T-helper 17 cell (primary cell): Measurements from ENCODE around the gene SKA2. TPM values are rescaled to one million over a fixed set of nuclear protein-coding genes. Genes with fewer than 3 reads are reported as not detected.
"Not testable (repeated sequence)": the region's sequence is repeated elsewhere in the genome, so short reads cannot be mapped to it uniquely, and the experiment has no call there.

Source experiments
- ATAC-seq: fragments of 150-1000 bp; cut with Tn5 transposase; 2 replicates; pipeline ENCODE4 v1.10.0; 2021; ENCODE audit warnings: mild to moderate bottlenecking, moderate library complexity
- DNase-seq, 3 donors: peaks; one replicate each; pipeline versions ENCODE4 v3.0.0 to v3.0.0-alpha.2; 2020 to 2021
- H3K9me3 ChIP-seq: one replicate; pipeline ENCODE4 v1.7.0; 2013; ENCODE audit warnings: low read length, mild to moderate bottlenecking; ENCODE audit not compliant: control insufficient read depth, poor library complexity, severe bottlenecking
- H3K27ac Mint-ChIP-seq: one replicate; pipeline ENCODE4 v1.8.0; 2022; ENCODE audit warnings: mild to moderate bottlenecking, moderate library complexity, mixed read lengths
- H3K27me3 Mint-ChIP-seq: one replicate; pipeline ENCODE4 v1.8.0; 2022; ENCODE audit warnings: mixed read lengths
- H3K36me3 Mint-ChIP-seq: one replicate; pipeline ENCODE4 v1.8.0; 2022; ENCODE audit warnings: low read depth, mixed read lengths
- H3K4me1 Mint-ChIP-seq: one replicate; pipeline ENCODE4 v1.8.0; 2022; ENCODE audit warnings: mild to moderate bottlenecking, mixed read lengths
- H3K4me3 Mint-ChIP-seq: one replicate; pipeline ENCODE4 v1.8.0; 2022; ENCODE audit warnings: mild to moderate bottlenecking, moderate library complexity, mixed read lengths
- total RNA-seq, 4 donors: library from RNA in 2 of 4; stranded (reverse) in 2 of 4; gene quantifications; one replicate each; pipeline ENCODE4 v1.2.3 and lab custom pipeline; 2022 to 2026

SKA2 gene
- total RNA-seq, 2 donors from 2014 or later, result 15.4 to 16.5 TPM

DNA sequence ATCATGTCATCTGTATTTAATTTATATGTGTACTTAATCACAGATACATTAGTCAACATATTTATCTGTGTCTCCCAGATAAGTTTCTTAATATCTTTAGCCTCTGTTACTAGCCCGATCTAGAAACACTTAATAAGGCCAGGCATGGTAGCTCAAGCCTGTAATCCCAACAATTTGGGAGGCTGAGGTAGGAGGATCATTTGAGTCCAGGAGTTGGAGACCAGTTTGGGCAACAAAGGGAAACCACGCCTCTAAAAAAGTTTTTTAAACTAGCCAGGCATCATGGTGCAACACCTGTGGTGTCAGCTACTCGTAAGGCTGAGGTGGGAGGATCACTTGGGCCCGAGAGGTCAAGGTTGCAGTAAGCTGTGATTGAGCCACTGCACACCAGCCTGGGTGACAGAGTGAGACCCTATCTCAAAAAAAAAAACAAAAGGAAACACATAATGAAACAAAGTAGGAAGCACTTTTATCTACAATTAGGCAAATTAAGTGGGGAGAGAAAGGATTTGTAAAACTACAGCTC is 9.4 kb downstream of the SKA2 start:
- no peaks in the 10 kb centered on the region for H3K9me3 ChIP-seq
- H3K4me3 Mint-ChIP-seq, result no peak overlapping the region
- DNase-seq, result no peak
- peaks cover 6% of the 10 kb centered on the region for H3K4me1 Mint-ChIP-seq
- no peaks in the 10 kb centered on the region for H3K27me3 Mint-ChIP-seq
- no peak for ATAC-seq
- no peaks in the 10 kb centered on the region for H3K36me3 Mint-ChIP-seq
- H3K27ac Mint-ChIP-seq, result no peak overlapping the region

DNA sequence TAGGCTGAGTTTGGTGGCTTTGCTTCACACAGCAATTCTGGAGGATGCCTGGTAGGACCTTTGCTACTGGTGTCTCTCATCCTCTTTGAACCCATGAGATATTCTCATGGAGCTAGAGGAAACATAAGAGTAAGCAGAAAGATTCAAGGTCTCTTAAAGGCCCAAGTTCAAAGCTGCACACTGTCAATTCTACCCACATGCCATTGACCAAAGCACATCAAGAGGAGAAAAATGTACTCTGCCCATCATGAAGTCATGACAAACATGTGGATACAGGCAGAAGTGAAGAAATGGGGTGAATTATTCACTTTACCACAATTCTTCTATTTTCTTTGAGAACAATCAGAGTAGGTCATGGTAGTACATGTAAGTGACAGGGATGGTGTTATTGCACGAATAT is 13.1 kb downstream of the SKA2 start:
- no peak overlapping the region for H3K27ac Mint-ChIP-seq
- no peaks in the 10 kb centered on the region for H3K36me3 Mint-ChIP-seq
- DNase-seq (no peak), ATAC-seq (no peak)
- no peaks in the 10 kb centered on the region for H3K9me3 ChIP-seq
- no peaks in the 10 kb centered on the region for H3K27me3 Mint-ChIP-seq
- H3K4me1 Mint-ChIP-seq, result peaks cover 2% of the 10 kb centered on the region
- no peak overlapping the region for H3K4me3 Mint-ChIP-seq

DNA sequence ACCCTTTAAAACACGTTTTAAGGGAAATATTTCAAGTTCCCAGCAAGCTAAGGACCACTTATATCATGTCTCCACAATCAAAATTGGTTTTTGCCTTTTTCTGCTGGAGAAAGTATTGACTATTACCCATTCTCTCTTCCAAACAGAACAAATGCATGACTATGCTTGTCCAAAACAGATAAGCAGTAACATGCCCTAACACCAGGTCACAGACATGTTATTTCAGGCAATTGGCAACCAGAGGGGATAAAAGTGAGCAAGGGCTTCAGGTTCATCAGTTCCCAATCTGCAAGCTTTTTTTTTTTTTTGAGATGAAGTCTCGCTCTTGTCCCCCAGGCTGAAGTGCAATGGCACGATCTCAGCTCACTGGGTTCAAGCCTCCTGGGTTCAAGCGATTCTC is 15.0 kb downstream of the SKA2 start:
- no peaks in the 10 kb centered on the region for H3K9me3 ChIP-seq
- DNase-seq (no peak), ATAC-seq (no peak)
- Mint-ChIP-seq H3K4me1 (peaks cover 2% of the 10 kb centered on the region), H3K27me3 (no peaks in the 10 kb centered on the region), H3K36me3 (no peaks in the 10 kb centered on the region), H3K4me3 (no peak overlapping the region), H3K27ac (no peak overlapping the region)

DNA sequence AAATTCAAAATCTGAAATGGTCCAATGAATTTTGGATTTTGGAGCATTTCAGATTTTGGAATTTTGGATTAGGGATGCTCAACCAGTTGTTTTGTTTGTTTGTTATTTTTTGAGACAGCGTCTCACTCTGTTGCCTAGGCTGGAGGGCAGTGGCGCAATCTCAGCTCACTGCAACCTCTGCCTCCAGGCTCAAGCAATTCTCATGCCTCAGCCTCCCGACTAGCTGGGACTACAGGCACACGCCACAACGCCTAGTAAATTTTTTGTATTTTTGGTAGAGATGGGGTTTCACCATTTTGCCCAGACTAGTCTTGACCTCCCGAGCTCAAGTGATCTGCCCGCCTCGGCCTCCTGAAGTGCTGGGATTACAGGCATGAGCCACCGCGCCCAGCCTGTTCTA is 16.6 kb downstream of the SKA2 start:
- H3K9me3 ChIP-seq, H3K4me1 Mint-ChIP-seq, H3K27me3 Mint-ChIP-seq, H3K4me3 Mint-ChIP-seq, ATAC-seq, H3K27ac Mint-ChIP-seq, DNase-seq, H3K36me3 Mint-ChIP-seq: not testable (repeated sequence)

DNA sequence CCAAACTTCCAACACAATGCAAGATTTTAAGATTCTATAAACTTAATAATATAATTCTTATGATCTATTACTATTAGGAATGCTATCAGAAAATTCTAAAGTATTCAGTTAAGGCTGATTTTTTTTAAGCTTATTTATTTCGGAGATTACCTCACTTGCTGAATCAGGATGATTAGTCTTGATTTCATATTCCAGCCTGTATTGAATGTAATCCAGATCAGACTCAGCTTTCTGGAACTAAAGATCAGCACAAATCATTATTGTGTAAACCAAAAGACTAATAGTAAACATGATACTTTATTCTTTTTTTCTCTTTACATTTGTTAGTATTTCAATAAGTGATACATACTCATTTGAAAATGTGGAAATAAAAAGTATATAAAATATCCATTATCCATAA is 23.9 kb downstream of the SKA2 start:
- H3K27me3 Mint-ChIP-seq, result no peaks in the 10 kb centered on the region
- H3K4me3 Mint-ChIP-seq, result no peak overlapping the region

DNA sequence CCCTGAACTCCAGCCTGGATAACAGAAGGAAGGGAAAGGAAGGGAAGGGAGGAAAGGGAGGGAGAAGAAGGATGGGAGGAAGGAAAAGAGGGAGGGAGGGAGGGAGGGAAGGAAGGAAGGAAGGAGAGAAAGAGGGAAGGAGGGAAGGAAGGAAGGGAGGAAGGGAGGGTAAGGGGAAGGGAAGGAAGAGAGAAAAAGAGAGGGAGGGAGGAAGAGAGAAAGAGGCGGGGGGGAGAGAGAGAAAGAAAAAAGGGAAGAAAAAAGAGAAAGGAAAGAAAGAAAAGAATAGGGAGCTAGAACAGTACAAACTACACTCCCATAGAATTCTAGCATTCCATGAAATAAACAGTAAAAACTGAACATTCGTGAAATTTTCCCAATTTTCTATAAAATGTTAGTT is 25.2 kb downstream of the SKA2 start:
- H3K4me1 Mint-ChIP-seq, result peaks cover 7% of the 10 kb centered on the region
- no peak for ATAC-seq
- H3K9me3 ChIP-seq, result no peaks in the 10 kb centered on the region
- peaks cover 2% of the 10 kb centered on the region for H3K36me3 Mint-ChIP-seq
- no peaks in the 10 kb centered on the region for H3K27me3 Mint-ChIP-seq
- no peak overlapping the region for H3K27ac Mint-ChIP-seq
- no peak overlapping the region for H3K4me3 Mint-ChIP-seq
- no peak for DNase-seq

More for the DNA sequence above, 23.9 kb downstream of the SKA2 start:
- Mint-ChIP-seq H3K4me1 (peaks cover 7% of the 10 kb centered on the region), H3K27ac (no peak overlapping the region), H3K36me3 (peaks cover 2% of the 10 kb centered on the region)
- H3K9me3 ChIP-seq, result no peaks in the 10 kb centered on the region
- ATAC-seq (no peak), DNase-seq (no peak)

DNA sequence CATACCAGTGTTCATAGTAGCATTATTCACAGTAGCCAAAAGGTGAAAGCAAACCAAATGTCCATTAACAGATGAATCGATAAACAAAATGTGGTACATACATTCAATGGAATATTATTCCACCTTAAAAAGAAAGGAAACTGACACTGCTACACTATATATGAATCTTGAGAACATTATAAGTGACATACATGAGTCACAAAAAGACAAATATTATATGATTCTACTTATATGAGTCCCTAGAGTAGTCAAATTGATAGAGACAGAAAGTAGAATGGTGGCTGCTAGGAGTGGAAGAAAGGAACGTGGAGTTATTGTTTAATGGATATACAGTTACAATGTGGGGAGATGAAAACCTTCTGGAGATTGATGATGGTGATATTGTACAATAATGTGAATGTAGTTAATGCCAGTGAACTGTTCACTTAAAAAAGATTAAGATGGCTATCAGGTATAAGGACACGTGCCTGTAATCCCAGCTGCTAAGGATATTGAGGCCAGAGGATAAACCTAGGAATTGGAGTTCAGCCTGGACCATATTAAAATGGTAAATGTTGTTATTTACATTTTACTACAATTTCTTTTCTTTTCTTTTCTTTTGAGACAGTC is 28.1 kb downstream of the SKA2 start:
- no peak for DNase-seq
- Mint-ChIP-seq H3K36me3 (peaks cover 2% of the 10 kb centered on the region), H3K27ac (no peak overlapping the region), H3K4me3 (no peak overlapping the region), H3K27me3 (no peaks in the 10 kb centered on the region), H3K4me1 (peaks cover 9% of the 10 kb centered on the region)
- H3K9me3 ChIP-seq, result no peaks in the 10 kb centered on the region
- ATAC-seq, result no peak

DNA sequence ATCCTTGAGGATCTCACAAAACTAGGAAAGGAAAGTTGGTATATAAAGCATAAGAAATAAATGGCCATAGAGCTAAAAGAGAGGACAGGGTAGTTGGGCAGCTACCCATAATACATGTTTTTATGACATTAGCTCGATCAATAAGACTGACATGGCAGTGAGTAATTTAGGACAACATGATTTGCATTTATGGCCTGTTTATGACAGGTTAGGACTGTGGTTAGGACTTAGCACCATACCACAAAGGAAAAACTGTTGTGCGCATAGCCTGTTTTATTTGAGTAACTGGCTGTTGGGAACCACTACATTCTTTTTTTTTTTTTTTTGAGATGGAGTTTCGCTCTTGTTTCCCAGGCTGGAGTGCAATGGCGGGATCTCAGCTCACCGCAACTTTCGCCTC is 30.3 kb downstream of the SKA2 start:
- H3K4me3 Mint-ChIP-seq, result no peak overlapping the region
- DNase-seq, result no peak
- no peak overlapping the region for H3K27ac Mint-ChIP-seq
- no peaks in the 10 kb centered on the region for H3K9me3 ChIP-seq
- peaks cover 6% of the 10 kb centered on the region for H3K4me1 Mint-ChIP-seq
- peaks cover 2% of the 10 kb centered on the region for H3K36me3 Mint-ChIP-seq
- no peaks in the 10 kb centered on the region for H3K27me3 Mint-ChIP-seq
- no peak for ATAC-seq

DNA sequence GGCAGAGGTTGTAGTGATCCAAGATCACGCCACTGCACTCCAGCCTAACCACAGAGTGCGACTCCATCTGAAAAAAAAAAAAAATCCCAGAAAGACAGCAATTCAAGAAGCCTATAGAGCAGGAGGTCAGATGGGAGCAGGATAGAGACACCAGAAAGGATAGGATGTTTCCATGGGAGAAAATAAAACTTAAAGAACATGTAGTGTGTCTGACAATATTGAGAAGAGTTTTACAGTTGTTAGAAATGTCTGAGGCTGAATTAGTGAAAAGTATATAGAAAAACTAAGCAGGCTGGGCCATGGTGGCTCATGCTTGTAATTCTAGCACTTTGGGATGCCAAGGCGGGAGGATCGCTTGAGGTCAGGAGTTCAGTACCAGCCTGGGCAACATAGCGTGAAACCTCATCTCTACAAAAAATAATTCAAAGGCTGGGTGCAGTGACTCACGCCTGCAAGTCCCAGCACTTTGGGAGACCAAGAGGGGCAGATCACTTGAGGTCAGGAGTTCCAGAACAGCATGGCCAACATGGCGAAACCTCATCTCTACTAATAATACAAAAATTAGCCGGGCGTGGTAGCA is 33.0 kb downstream of the SKA2 start:
- Mint-ChIP-seq H3K4me3 (no peak overlapping the region), H3K36me3 (peaks cover 6% of the 10 kb centered on the region)
- no peak for ATAC-seq

DNA sequence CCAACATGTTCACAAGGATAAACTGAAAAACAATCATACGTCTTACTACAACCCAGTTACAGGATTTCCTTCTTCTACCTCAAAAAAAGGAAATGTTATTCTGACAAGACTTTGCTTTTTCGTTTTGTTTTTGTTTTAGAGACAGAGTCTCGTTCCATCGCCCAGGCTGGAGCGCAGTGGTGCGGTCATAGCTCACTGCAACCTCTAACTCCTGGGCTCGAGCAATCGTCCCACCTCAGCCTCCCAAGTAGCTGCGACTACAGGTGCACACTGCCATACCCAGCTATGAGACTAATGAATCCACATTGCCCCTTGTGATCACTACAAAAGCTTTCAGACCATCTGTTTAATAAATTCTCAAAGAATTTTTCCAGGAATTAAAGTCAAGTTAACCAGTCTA is 39.5 kb downstream of the SKA2 start:
- ATAC-seq (no peak), DNase-seq (no peak)
- no peak overlapping the region for H3K27ac Mint-ChIP-seq
- H3K4me3 Mint-ChIP-seq, result no peak overlapping the region
- H3K36me3 Mint-ChIP-seq, result peaks cover 9% of the 10 kb centered on the region
- no peaks in the 10 kb centered on the region for H3K27me3 Mint-ChIP-seq
- H3K9me3 ChIP-seq, result no peaks in the 10 kb centered on the region
- peaks cover 10% of the 10 kb centered on the region for H3K4me1 Mint-ChIP-seq

More for the DNA sequence above, 33.0 kb downstream of the SKA2 start:
- no peaks in the 10 kb centered on the region for H3K27me3 Mint-ChIP-seq
- H3K27ac Mint-ChIP-seq, result no peak overlapping the region
- DNase-seq, result no peak
- H3K9me3 ChIP-seq, result no peaks in the 10 kb centered on the region
- H3K4me1 Mint-ChIP-seq, result peaks cover 10% of the 10 kb centered on the region

DNA sequence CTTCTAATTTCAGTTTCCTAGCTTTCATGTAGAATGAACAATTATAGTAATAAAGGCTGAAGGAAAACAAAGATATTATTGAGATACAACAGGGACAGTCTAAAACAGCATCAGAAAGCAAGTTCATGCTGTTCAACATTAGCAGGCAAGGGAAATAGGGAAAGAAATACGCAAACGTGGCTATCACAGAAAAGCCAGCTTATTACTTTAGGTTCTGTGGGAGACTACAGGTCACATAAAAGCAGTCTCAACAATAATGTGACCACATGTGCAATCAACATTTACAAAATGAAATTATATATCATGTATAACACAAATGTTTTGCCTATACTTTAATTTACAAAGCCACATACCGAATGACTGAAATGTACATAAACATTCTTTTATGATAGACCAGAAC is 43.4 kb downstream of the SKA2 start:
- Mint-ChIP-seq H3K27ac (no peak overlapping the region), H3K36me3 (peaks cover 4% of the 10 kb centered on the region), H3K27me3 (no peaks in the 10 kb centered on the region), H3K4me1 (peaks cover 14% of the 10 kb centered on the region), H3K4me3 (no peak overlapping the region)
- ATAC-seq (no peak), DNase-seq (no peak)
- no peaks in the 10 kb centered on the region for H3K9me3 ChIP-seq

DNA sequence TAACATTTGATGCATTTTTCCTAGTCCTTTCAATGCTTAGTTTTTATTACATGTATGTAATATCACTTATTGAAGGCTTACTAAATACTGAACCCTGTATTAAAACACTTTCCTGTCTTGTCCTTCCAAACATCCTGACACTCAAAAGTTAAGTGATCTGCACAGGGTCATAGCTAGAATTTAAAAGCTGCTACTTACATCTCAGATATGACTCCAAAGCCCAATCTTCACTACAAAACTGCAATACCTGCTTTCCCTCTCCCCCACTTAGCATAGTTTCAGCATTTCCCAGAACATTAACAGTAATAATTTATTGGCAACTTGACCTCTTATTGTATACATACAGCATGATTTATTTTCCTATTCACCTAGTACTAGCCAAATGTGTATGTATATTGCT is 44.0 kb downstream of the SKA2 start:
- no peaks in the 10 kb centered on the region for H3K9me3 ChIP-seq
- H3K36me3 Mint-ChIP-seq, result peaks cover 4% of the 10 kb centered on the region
- H3K27ac Mint-ChIP-seq, result no peak overlapping the region
- ATAC-seq (no peak), DNase-seq (no peak)
- H3K4me3 Mint-ChIP-seq, result no peak overlapping the region
- H3K27me3 Mint-ChIP-seq, result no peaks in the 10 kb centered on the region
- H3K4me1 Mint-ChIP-seq, result peaks cover 18% of the 10 kb centered on the region

DNA sequence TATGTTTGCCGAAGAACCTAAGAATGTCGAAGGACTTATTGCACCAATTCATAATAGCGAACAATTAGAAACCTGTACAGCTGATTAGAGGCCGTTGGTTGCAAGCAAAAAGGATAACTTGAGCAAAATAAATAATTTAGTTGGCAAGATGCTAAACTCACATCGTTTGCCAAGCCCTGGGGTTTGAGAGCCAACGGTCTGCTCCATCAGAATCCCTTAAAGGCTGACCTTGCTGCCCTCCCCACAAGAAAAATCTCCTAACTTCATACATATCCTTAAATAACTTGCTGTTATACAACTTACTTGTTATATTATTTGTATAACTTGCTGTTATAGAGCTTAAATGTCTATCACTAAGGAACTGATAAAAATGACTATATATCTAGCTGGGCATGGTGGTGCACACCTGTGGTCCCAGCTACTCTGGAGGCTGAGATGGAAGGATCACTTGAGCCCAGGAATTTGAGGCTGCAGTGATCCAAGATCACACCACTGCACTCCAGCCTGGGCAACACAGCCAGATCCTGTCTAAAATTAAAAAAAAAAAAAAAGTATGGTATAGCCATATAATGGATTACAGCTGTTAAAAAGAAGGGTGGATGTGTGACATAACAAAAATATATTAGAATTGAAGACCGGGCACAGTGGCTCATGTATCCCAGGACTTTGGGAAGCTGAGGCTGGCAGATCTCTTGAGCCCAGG is 46.4 kb downstream of the SKA2 start:
- H3K9me3 ChIP-seq, result no peaks in the 10 kb centered on the region
- no peaks in the 10 kb centered on the region for H3K27me3 Mint-ChIP-seq

DNA sequence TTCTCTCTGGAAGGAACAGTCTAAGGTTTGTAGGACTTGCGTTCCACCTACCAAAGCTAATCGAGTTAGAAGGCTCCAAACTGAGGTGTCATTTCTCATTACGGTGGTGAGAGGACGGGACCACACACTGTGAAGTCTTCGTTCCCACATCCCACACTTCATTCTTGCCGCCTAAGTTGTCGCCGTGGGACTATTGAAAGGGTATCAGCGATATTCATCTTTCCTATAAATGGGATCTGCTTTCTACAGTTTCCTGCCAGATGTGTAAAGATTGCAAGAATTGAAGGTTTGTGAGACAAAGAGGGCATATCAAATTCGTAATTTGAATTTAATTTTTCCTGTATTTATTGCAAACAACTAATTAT is 47.7 kb downstream of the SKA2 start:
- H3K9me3 ChIP-seq, result no peaks in the 10 kb centered on the region
- ATAC-seq (no peak), DNase-seq (no peak)
- Mint-ChIP-seq H3K36me3 (peaks cover 4% of the 10 kb centered on the region), H3K27me3 (no peaks in the 10 kb centered on the region), H3K4me1 (peaks cover 29% of the 10 kb centered on the region), H3K27ac (no peak overlapping the region), H3K4me3 (peak overlapping the region; percentile 94)

More for the DNA sequence above, 46.4 kb downstream of the SKA2 start:
- Mint-ChIP-seq H3K27ac (no peak overlapping the region), H3K4me3 (no peak overlapping the region), H3K4me1 (peaks cover 29% of the 10 kb centered on the region), H3K36me3 (peaks cover 4% of the 10 kb centered on the region)
- ATAC-seq (no peak), DNase-seq (no peak)
